K562 (cell line): ENCODE measurements around the gene CCSER1.

Experiments used
- CBX2 ChIP-seq: fragments of 200-600 bp; sonication (generic); IDR thresholded peaks from one replicate; pipeline ENCODE4 v1.6.1; 2012; ENCODE audit warnings: mild to moderate bottlenecking, low read length, inconsistent platforms; ENCODE audit not compliant: insufficient read depth, poor library complexity, severe bottlenecking
- CBX5 ChIP-seq: IDR thresholded peaks from 2 replicates; pipeline ENCODE4 v1.6.1; 2014; ENCODE audit warnings: low read depth, borderline replicate concordance
- KLF16 ChIP-seq: IDR thresholded peaks from 2 replicates; pipeline ENCODE4 v1.6.1; 2016; ENCODE audit warnings: antibody characterized with exemption
- MTA1 ChIP-seq: fragments of 450-650 bp; IDR thresholded peaks from 2 replicates; pipeline ENCODE4 v1.6.1; 2017; ENCODE audit warnings: borderline replicate concordance
- MTF1 ChIP-seq: fragments of 250-450 bp; sonication (Bioruptor Pico); IDR thresholded peaks from 2 replicates; pipeline ENCODE4 v1.9.0; 2021; ENCODE audit warnings: moderate library complexity, mild to moderate bottlenecking, inconsistent platforms, borderline replicate concordance
- MYNN ChIP-seq, 2 experiments: sonication (generic); formaldehyde crosslinking in 1 of 2; IDR thresholded peaks; 2 replicates each; pipeline versions ENCODE4 v1.5.0 to v1.6.1; 2016 to 2020; ENCODE audit warnings: antibody characterized with exemption in 1 of 2, missing genetic modification reagents in 1 of 2
- POLR2AphosphoS2 ChIP-seq: IDR thresholded peaks from 2 replicates; pipeline ENCODE4 v1.6.1; 2012; ENCODE audit warnings: low read length, improper control_type of control experiment
- RAD21 ChIP-seq, 2 experiments: fragments of 250-450 bp in 1 of 2; fragments of 450-650 bp in 1 of 2; sonication (Bioruptor Pico) in 1 of 2; formaldehyde crosslinking in 1 of 2; IDR thresholded peaks in 1 of 2; conservative IDR thresholded peaks in 1 of 2; 2 replicates each; pipeline versions ENCODE4 v1.4.0 to v1.8.0; 2020 to 2022; ENCODE audit warnings: mild to moderate bottlenecking in 2 of 2, moderate library complexity in 1 of 2
- RBFOX2 ChIP-seq: fragments of 200-400 bp; formaldehyde crosslinking; IDR thresholded peaks from 2 replicates; pipeline ENCODE4 v1.6.1; 2017; ENCODE audit warnings: low read depth, mild to moderate bottlenecking, low read length, moderate library complexity
- RBM14 ChIP-seq: fragments of 200-400 bp; formaldehyde crosslinking; IDR thresholded peaks from 2 replicates; pipeline ENCODE4 v1.6.1; 2018; ENCODE audit warnings: low read depth, mild to moderate bottlenecking, low read length, moderate library complexity, borderline replicate concordance; ENCODE audit not compliant: insufficient read depth
- YY1 ChIP-seq, 3 experiments: IDR thresholded peaks; 2 replicates each; pipeline ENCODE4 v1.6.1; 2011; ENCODE audit warnings: low read length in 2 of 3, mild to moderate bottlenecking in 2 of 3, moderate library complexity in 2 of 3, borderline replicate concordance in 1 of 3, control low read depth in 1 of 3, low read depth in 1 of 3; ENCODE audit not compliant: insufficient read depth in 3 of 3, insufficient replicate concordance in 2 of 3, control insufficient read depth in 1 of 3, insufficient read length in 1 of 3; ENCODE audit errors: extremely low read depth in 1 of 3
- TF ChIP-seq, protein P1 (sequence below): sonication (generic); formaldehyde crosslinking; IDR thresholded peaks from 2 replicates; pipeline ENCODE4 v1.8.1; 2023; ENCODE audit warnings: mild to moderate bottlenecking, missing genetic modification reagents
- TF ChIP-seq, protein P2 (sequence below), 3 experiments: IDR thresholded peaks in 2 of 3; conservative IDR thresholded peaks in 1 of 3; 2 replicates each; pipeline ENCODE4 v1.5.1; 2011 to 2012; ENCODE audit warnings: low read length in 3 of 3, mild to moderate bottlenecking in 3 of 3, control low read depth in 2 of 3, improper control_type of control experiment in 1 of 3, inconsistent platforms in 1 of 3, low read depth in 1 of 3, mixed read lengths in 1 of 3, moderate library complexity in 1 of 3; ENCODE audit not compliant: insufficient read depth in 2 of 3
- TF ChIP-seq, protein P3 (sequence below): fragments of 250-450 bp; sonication (Bioruptor Pico); IDR thresholded peaks from 2 replicates; pipeline ENCODE4 v1.5.0; 2020; ENCODE audit warnings: mild to moderate bottlenecking

DNA sequence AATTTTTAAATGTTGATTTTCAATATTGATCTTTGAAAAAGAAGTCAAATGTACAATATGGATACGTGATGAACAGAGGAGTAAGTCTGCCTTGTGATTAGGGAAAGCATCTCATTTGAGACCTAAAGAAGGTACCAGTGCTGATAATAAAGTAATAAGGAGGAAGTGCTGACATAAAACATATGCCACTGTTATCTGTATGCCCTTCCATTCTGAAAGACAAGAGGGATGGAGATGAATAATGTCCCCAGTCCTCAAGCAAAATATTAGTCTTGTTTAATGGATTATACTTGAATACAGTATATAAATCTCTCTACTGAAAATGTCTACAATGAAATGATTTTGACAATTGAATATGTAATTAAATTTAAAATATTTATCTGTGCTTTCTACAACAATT is 58.2 kb downstream of the CCSER1 start:
- TF ChIP-seq, protein P1, sequence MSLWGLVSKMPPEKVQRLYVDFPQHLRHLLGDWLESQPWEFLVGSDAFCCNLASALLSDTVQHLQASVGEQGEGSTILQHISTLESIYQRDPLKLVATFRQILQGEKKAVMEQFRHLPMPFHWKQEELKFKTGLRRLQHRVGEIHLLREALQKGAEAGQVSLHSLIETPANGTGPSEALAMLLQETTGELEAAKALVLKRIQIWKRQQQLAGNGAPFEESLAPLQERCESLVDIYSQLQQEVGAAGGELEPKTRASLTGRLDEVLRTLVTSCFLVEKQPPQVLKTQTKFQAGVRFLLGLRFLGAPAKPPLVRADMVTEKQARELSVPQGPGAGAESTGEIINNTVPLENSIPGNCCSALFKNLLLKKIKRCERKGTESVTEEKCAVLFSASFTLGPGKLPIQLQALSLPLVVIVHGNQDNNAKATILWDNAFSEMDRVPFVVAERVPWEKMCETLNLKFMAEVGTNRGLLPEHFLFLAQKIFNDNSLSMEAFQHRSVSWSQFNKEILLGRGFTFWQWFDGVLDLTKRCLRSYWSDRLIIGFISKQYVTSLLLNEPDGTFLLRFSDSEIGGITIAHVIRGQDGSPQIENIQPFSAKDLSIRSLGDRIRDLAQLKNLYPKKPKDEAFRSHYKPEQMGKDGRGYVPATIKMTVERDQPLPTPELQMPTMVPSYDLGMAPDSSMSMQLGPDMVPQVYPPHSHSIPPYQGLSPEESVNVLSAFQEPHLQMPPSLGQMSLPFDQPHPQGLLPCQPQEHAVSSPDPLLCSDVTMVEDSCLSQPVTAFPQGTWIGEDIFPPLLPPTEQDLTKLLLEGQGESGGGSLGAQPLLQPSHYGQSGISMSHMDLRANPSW = no peak
- TF ChIP-seq POLR2AphosphoS2 (no peak), MYNN (IDR thresholded peaks at IDR 0.05) (no peak), MYNN (CRISPR knock-in tag; IDR thresholded peaks at IDR 0.05) (no peak), MTA1 (no peak), RAD21 (CRISPR knock-in tag; conservative IDR thresholded peaks at IDR 0.05 in 1 of 2, IDR thresholded peaks at IDR 0.05 in 1 of 2) (no peak), YY1 (IDR thresholded peaks at IDR 0.05; ENCODE audit: borderline replicate concordance in 1 of 3, control insufficient read depth in 1 of 3, extremely low read depth in 1 of 3, insufficient read depth in 3 of 3, insufficient read length in 1 of 3, insufficient replicate concordance in 2 of 3, low read depth in 1 of 3, low read length in 2 of 3) (no peak), KLF16 (no peak), RBFOX2 (no peak), CBX5 (no peak), CBX2 (no peak), RBM14 (no peak), MTF1 (CRISPR knock-in tag) (no peak)
- TF ChIP-seq, protein P2, sequence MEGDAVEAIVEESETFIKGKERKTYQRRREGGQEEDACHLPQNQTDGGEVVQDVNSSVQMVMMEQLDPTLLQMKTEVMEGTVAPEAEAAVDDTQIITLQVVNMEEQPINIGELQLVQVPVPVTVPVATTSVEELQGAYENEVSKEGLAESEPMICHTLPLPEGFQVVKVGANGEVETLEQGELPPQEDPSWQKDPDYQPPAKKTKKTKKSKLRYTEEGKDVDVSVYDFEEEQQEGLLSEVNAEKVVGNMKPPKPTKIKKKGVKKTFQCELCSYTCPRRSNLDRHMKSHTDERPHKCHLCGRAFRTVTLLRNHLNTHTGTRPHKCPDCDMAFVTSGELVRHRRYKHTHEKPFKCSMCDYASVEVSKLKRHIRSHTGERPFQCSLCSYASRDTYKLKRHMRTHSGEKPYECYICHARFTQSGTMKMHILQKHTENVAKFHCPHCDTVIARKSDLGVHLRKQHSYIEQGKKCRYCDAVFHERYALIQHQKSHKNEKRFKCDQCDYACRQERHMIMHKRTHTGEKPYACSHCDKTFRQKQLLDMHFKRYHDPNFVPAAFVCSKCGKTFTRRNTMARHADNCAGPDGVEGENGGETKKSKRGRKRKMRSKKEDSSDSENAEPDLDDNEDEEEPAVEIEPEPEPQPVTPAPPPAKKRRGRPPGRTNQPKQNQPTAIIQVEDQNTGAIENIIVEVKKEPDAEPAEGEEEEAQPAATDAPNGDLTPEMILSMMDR (IDR thresholded peaks at IDR 0.05 in 2 of 3, conservative IDR thresholded peaks at IDR 0.05 in 1 of 3; ENCODE audit: insufficient read depth in 2 of 3, low read depth in 1 of 3, low read length in 3 of 3) = no peak
- TF ChIP-seq, protein P3, sequence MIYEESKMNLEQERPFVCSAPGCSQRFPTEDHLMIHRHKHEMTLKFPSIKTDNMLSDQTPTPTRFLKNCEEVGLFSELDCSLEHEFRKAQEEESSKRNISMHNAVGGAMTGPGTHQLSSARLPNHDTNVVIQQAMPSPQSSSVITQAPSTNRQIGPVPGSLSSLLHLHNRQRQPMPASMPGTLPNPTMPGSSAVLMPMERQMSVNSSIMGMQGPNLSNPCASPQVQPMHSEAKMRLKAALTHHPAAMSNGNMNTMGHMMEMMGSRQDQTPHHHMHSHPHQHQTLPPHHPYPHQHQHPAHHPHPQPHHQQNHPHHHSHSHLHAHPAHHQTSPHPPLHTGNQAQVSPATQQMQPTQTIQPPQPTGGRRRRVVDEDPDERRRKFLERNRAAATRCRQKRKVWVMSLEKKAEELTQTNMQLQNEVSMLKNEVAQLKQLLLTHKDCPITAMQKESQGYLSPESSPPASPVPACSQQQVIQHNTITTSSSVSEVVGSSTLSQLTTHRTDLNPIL = no peak
